GM19455 (cell line): ENCODE data around the gene OR13C8.

Experiments used
- ATAC-seq: cut with Tn5 transposase; IDR thresholded peaks from one replicate; pipeline ENCODE4 v1.9.1; 2021; ENCODE audit not compliant: unreplicated experiment

The OR13C8 gene

DNA sequence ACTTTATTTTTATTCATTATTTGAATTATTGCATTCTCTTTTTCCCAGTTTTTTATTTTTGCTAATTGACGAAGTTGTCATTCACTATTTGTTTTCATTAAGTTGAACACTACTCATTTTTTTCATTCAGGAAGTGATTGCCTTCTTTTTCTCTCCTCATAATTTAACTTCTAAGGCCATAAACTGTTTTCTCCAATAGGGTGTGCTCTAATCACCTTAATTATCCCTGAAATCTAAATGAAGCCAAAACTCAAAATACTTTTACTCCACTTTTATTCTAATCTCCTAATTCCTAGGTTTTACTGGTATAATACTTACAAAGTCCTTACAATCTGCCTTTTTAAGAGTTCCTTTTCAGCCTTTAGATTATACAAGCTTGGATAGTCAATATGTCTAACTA is 39.4 kb downstream of the OR13C8 start:
- no peak for ATAC-seq

DNA sequence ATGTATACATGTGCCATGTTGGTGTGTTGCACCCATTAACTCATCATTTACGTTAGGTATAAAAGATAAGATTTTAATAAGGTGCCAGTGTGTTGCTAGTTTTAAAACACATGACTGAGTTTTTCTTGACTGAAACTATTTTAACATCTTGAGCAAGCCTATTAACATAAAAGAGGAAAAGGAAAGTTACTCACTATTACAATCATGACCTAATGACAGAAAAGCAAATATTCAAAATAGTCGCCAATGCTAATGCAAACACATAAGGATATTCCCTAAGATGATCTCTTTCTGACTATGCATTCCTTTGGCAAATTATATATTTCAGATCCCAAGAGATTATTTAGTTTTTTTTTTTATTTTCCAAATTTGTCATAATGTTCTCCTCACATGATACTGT is 42.2 kb downstream of the OR13C8 start:
- ATAC-seq = no peak

DNA sequence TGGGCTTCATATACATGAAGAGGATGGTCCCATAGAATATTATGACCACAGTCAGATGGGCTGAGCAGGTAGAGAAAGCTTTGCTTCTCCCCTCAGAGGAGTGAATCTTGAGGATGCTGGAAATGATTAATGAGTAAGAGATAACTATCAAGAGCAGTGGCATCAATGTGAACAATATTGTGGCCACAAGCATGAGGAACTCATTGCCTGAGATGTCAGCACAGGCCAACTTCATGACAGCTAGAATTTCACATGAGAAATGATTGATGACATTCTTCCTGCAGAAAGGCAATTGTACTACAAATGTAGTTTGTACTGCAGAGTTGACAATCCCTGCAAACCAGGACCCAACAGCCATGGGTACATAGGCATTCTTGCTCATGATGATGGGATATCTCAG is 48.5 kb downstream of the OR13C8 start:
- ATAC-seq = no peak

DNA sequence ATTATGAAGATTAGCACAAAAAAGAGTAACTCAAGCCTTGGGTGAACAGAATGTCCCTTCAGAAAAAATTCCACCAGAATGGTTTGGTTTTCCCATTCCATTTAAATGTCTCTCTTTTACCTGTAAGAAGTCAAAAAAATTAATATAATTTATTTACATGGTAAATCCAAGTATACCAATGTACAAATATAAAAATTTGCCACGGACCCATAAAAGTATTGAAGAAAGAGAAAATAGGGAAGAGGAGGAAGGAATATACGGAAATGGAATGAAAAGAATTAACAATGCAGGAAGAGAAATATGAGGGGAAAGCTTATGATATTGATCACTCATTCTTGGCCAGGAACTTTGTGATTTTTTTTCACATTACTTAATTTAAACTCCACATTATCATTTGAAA is 49.1 kb downstream of the OR13C8 start, which contains the start of gene OR13C9:
OR13C9 (minus strand) TSS at position 101 of the 400 bp plus-strand sequence; CDS start at position 101, 0 bp downstream.
- no peak for ATAC-seq
